Epithelial cell of proximal tubule (primary cell): ENCODE results near the gene GINS1. TPM values are rescaled to one million over a fixed set of nuclear protein-coding genes. Genes with fewer than 3 reads are reported as not detected.

ENCODE experiments used
- DNase-seq: peaks from one replicate; pipeline ENCODE4 v3.0.0-alpha.2; 2011; ENCODE audit warnings: low read depth
- H3K4me3 ChIP-seq: 2 replicates; pipeline ENCODE4 v1.5.1; 2011; ENCODE audit warnings: low read depth, mild to moderate bottlenecking, low read length
- total RNA-seq: library from RNA; depleted of rRNA; stranded (reverse); fragments of >200 nt; gene quantifications from 2 replicates; pipeline ENCODE4 v1.2.3, GENCODE V29; 2015
- TF ChIP-seq, protein P1 (sequence below): conservative IDR thresholded peaks from 2 replicates; pipeline ENCODE4 v1.5.1; 2012; ENCODE audit warnings: low read depth, mild to moderate bottlenecking, low read length

GINS1 gene
- total RNA-seq, result 34.9 and 44.1 TPM in 2 replicates

DNA sequence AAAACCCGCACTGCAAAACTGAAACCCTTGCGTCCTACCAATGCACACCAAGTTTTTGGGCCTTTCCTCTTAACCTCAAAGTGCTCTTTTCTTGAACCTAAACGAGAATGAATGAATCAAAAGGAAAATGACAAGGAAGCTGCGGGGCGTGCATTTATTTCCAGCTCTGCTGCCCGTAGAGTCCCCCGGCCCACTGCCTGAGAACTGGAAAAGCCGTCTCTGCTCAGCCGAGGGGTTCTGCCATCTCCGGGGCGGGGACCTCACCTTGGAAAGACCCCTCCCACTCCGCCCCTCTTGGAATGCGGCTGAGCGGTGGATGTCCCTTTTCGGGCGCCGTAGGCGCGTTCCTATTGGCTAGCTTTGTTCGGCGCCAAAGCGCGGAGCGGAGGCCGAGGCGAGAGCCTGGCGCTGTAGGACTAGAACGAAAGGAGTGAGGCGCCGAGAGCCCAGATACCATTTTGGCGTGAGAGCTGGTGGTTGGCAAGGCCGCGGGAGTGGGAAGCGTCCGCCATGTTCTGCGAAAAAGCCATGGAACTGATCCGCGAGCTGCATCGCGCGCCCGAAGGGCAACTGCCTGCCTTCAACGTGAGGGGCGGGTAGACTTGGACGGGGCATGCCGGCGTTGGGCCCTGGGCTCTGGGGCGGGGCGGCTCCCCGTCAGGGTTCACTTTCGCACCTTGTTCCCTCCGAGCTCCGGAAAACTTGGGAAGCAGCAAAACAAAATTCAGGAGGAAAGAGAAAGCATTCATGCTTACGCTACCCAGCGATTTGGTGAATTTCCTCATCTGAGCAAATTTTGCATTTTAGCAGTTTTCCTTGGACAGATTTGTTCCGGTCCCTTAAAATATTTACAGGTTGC, at the start of gene GINS1:
TSS of gene GINS1 (plus strand) at position 363 of the 859 bp plus-strand sequence. CDS start at position 511, 148 bp downstream.
- H3K4me3 ChIP-seq, result peak within 1 kb of the TSS; percentile 63
- DNase-seq, result no peak
- TF ChIP-seq, protein P1, sequence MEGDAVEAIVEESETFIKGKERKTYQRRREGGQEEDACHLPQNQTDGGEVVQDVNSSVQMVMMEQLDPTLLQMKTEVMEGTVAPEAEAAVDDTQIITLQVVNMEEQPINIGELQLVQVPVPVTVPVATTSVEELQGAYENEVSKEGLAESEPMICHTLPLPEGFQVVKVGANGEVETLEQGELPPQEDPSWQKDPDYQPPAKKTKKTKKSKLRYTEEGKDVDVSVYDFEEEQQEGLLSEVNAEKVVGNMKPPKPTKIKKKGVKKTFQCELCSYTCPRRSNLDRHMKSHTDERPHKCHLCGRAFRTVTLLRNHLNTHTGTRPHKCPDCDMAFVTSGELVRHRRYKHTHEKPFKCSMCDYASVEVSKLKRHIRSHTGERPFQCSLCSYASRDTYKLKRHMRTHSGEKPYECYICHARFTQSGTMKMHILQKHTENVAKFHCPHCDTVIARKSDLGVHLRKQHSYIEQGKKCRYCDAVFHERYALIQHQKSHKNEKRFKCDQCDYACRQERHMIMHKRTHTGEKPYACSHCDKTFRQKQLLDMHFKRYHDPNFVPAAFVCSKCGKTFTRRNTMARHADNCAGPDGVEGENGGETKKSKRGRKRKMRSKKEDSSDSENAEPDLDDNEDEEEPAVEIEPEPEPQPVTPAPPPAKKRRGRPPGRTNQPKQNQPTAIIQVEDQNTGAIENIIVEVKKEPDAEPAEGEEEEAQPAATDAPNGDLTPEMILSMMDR, result no peak

DNA sequence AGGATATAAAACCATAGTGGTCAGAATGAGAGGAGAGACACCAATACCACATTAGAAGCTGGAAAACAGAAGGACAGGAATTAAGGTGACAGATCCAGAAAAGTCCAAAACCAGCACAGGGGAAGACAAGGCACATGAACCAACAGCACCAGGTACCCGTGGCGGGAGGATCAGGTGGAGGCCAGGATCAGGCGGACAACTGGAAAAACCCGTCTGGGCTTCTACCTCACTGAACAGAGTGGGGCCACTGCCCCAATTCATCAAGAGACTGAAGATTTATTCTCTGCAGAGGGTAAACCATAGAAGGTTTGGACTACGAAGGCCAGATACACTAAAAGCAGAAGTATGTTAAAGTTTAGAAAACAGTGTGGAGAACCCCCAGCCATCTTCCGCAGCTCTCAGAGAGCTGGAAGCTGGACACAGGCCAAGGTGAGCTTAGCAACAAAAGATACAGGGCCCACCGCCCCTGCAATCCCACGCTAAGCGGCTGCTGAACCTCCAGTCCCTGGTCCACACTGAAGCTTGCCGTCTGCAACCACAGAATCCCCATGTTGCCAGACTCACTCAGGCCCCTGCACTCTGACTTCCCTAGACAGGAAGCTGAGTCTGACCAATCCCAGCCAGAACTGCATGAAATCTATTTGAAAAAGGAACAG, 46.7 kb upstream of the GINS1 start:
- no peak for DNase-seq
- no peak overlapping the region for H3K4me3 ChIP-seq
- TF ChIP-seq, protein P1, result no peak

DNA sequence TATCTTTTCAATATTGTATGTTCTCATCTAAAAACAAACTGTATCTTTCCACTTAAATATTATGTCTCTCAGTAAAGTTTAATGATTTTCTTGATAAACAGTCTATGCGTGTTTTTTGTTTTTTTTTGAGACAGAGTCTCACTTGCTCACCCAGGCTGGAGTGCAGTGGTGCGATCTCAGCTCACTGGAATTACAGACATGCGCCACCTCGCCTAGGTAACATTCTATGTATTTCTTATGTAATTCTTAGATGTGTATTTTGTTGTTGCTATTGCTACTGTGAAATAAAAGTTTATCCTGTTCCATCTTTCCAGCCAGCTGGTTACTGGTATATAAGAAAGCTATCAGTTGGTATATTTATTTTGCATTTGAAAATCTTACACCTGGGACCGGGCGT, 46.2 kb upstream of the GINS1 start:
- H3K4me3 ChIP-seq, result no peak overlapping the region
- DNase-seq, result no peak
- TF ChIP-seq, protein P1, result no peak

DNA sequence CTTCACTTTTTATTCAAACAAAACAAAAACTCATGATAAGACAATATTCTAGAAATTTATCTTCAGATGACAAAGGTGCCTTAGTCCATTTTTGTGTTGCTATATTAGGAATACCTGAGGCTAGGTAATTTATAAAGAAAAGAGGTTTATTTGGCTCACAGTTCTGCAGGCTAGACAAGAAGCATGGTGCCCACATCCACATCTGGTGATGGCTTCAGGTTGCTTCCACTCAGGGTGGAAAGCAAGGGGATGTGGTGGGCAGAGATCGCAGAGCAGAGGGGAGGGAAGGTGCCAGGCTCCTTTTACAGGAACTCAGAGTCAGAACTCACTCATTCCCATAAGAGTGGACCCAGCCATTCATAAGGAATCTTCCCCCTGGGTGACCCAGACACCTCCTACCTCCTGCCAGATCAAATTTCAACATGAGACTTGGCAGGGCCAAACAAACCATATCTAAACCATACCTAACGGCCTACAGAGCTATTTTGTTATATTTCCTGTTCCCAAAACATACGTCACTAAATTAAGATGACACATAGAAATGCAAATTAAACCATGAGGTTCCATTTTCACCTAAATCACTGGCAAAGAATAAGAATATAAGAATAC, 43.2 kb upstream of the GINS1 start:
- H3K4me3 ChIP-seq, result no peak overlapping the region
- no peak for DNase-seq
- TF ChIP-seq, protein P1, result no peak

DNA sequence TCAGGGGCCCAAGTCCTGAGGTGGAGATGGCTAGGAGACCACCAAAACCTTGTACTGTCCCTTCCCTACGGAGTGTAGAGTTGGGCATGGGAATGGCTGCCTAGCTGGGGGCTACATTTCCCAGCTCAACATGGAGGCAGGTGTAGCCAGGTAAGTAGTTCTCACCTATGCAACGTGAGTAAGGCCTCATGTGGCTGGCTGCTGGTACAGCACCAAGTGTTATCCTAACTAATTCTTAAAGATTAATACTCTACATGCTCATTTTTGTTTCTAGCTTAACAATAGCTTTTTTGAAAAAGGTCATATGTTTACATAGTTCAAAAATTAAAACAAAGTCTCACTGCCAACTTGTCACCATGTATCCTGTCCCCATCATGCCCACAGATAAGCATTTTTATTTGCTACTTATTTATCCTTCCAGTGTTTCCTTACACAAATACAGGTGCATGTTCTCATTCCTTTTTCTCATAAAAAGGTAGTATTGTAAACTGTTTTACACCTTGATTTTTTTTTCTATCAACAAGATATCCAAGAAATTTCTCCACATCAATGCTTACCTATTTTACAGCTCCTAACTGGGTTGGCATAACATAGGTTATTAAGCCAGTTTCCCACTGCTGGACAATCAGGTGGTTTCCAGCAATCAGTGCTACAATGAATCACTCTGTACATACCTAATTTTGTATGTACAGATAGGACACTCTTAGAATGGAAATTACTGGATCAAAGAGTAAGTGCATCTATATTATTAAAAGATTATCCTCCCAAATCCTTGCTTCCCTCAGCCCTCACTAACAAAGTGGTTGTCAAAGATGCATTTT, 42.4 kb upstream of the GINS1 start:
- no peak overlapping the region for H3K4me3 ChIP-seq
- no peak for DNase-seq
- TF ChIP-seq, protein P1, result no peak

DNA sequence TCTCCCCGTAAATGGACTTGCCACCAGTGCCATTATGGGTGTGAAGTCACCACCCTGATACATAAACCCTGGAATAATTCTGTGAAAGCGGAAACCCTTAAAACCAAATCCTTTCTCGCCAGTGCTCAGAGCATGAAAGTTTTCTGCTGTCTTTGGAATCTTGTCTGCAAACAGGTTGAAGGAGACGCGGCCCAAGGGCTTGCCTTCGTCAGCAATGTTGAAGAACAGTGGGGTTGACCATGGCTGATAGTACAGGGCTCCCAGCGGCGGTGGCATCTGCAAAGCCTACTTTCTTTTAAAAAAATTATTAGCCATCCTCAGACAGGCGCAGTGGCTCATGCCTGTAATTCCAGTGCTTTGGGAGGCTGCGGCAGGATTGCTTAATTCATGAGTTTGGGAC, 38.9 kb upstream of the GINS1 start:
- DNase-seq, result no peak
- H3K4me3 ChIP-seq, result no peak overlapping the region
- TF ChIP-seq, protein P1, result no peak
